K562 (cell line): ENCODE data around the gene CALML3. TPM values are rescaled to one million over a fixed set of nuclear protein-coding genes. Genes with fewer than 3 reads are reported as not detected.

Experiments
- ARID3A ChIP-seq: IDR thresholded peaks from 2 replicates; pipeline ENCODE4 v1.6.1; 2012; ENCODE audit warnings: low read depth, low read length, improper control_type of control experiment, borderline replicate concordance
- ASH1L ChIP-seq: fragments of 450-650 bp; IDR thresholded peaks from 2 replicates; pipeline ENCODE4 v1.6.1; 2018; ENCODE audit warnings: borderline replicate concordance, mild to moderate bottlenecking, low read depth; ENCODE audit not compliant: partially characterized antibody
- ATF1 ChIP-seq, 2 experiments: fragments of 450-650 bp in 1 of 2; IDR thresholded peaks; 2 replicates each; pipeline ENCODE4 v1.6.1; 2016; ENCODE audit warnings: missing compliant biosample characterization in 1 of 2, missing genetic modification characterization in 1 of 2
- BCOR ChIP-seq: fragments of 450-650 bp; IDR thresholded peaks from 2 replicates; pipeline ENCODE4 v1.6.1; 2016
- CC2D1A ChIP-seq: fragments of 450-650 bp; IDR thresholded peaks from 2 replicates; pipeline ENCODE4 v1.6.1; 2017; ENCODE audit warnings: mild to moderate bottlenecking
- CCAR2 ChIP-seq: fragments of 200-400 bp; formaldehyde crosslinking; IDR thresholded peaks from 2 replicates; pipeline ENCODE4 v1.6.1; 2017; ENCODE audit warnings: mild to moderate bottlenecking, low read depth, low read length
- CGGBP1 ChIP-seq: fragments of 250-450 bp; sonication (Bioruptor Pico); IDR thresholded peaks from 2 replicates; pipeline ENCODE4 v1.9.0; 2021; ENCODE audit warnings: mild to moderate bottlenecking
- CHCHD3 ChIP-seq: fragments of 250-450 bp; sonication (Bioruptor Pico); IDR thresholded peaks from 2 replicates; pipeline ENCODE4 v2.1.2; 2022; ENCODE audit warnings: mild to moderate bottlenecking
- CSDE1 ChIP-seq, 2 experiments: fragments of 450-650 bp; IDR thresholded peaks; 2 replicates each; pipeline ENCODE4 v1.6.1; 2016; ENCODE audit warnings: mild to moderate bottlenecking in 1 of 2
- DLX4 ChIP-seq: fragments of 250-450 bp; sonication (Bioruptor Pico); IDR thresholded peaks from 2 replicates; pipeline ENCODE4 v1.6.1; 2021; ENCODE audit warnings: mild to moderate bottlenecking
- GTF3C2 ChIP-seq: IDR thresholded peaks from 3 replicates; pipeline ENCODE4 v1.6.1; 2011; ENCODE audit warnings: borderline replicate concordance, mild to moderate bottlenecking, moderate library complexity; ENCODE audit not compliant: insufficient read length; ENCODE audit errors: extremely low read depth
- HIVEP1 ChIP-seq: fragments of 250-450 bp; sonication (Bioruptor Pico); IDR thresholded peaks from 2 replicates; pipeline ENCODE4 v1.4.0; 2020; ENCODE audit warnings: mild to moderate bottlenecking
- MAX ChIP-seq: sonication (generic); formaldehyde crosslinking; IDR thresholded peaks from 2 replicates; pipeline ENCODE4 v1.9.0; 2022; ENCODE audit warnings: mild to moderate bottlenecking, missing genetic modification reagents
- MEF2A ChIP-seq: IDR thresholded peaks from 2 replicates; pipeline ENCODE4 v1.6.1; 2011; ENCODE audit warnings: low read depth, mild to moderate bottlenecking, low read length, moderate library complexity; ENCODE audit not compliant: control insufficient read depth
- MTA1 ChIP-seq: fragments of 450-650 bp; IDR thresholded peaks from 2 replicates; pipeline ENCODE4 v1.6.1; 2017; ENCODE audit warnings: borderline replicate concordance
- MYNN ChIP-seq, 2 experiments: sonication (generic); formaldehyde crosslinking in 1 of 2; IDR thresholded peaks; 2 replicates each; pipeline versions ENCODE4 v1.5.0 to v1.6.1; 2016 to 2020; ENCODE audit warnings: antibody characterized with exemption in 1 of 2, missing genetic modification reagents in 1 of 2
- NCOA4 ChIP-seq: fragments of 450-650 bp; IDR thresholded peaks from 2 replicates; pipeline ENCODE4 v1.6.1; 2018; ENCODE audit warnings: mild to moderate bottlenecking; ENCODE audit not compliant: partially characterized antibody
- NCOR1 ChIP-seq: fragments of 450-650 bp; IDR thresholded peaks from 2 replicates; pipeline ENCODE4 v1.6.1; 2016; ENCODE audit warnings: mild to moderate bottlenecking, moderate library complexity
- NFYB ChIP-seq: IDR thresholded peaks from 2 replicates; pipeline ENCODE4 v1.6.1; 2011; ENCODE audit warnings: mild to moderate bottlenecking, moderate library complexity; ENCODE audit not compliant: insufficient read length; ENCODE audit errors: extremely low read depth
- POLR3G ChIP-seq: IDR thresholded peaks from 2 replicates; pipeline ENCODE4 v1.6.1; 2011; ENCODE audit not compliant: insufficient read length, insufficient replicate concordance; ENCODE audit errors: extremely low read depth
- SMARCA5 ChIP-seq: fragments of 450-650 bp; IDR thresholded peaks from 2 replicates; pipeline ENCODE4 v1.6.1; 2016
- TCF7 ChIP-seq: sonication (generic); IDR thresholded peaks from 2 replicates; pipeline ENCODE4 v1.6.1; 2016; ENCODE audit warnings: antibody characterized with exemption, borderline replicate concordance
- ZBED1 ChIP-seq: IDR thresholded peaks from 2 replicates; pipeline ENCODE4 v1.6.1; 2014
- ZNF12 ChIP-seq: sonication (generic); formaldehyde crosslinking; IDR thresholded peaks from 2 replicates; pipeline ENCODE4 v1.4.0; 2020; ENCODE audit warnings: mild to moderate bottlenecking, missing genetic modification reagents
- ZNF121 ChIP-seq: sonication (generic); formaldehyde crosslinking; conservative IDR thresholded peaks from 2 replicates; pipeline ENCODE4 v1.8.0; 2022; ENCODE audit warnings: missing genetic modification reagents
- ZNF717 ChIP-seq: fragments of 250-450 bp; sonication (Bioruptor Pico); IDR thresholded peaks from 2 replicates; pipeline ENCODE4 v1.5.0; 2021
- polyA plus RNA-seq, 8 experiments: library from polyadenylated mRNA; depleted of rRNA in 4 of 8; stranded (reverse) in 5 of 8; unstranded in 3 of 8; fragments of >200 nt; fragmentation: Nextera tagmentation in 2 of 8; fragmentation: Illumina TruSeq in 1 of 8; extraction: Ambion mirVana in 2 of 8; extraction: Trizol in 1 of 8; gene quantifications; 2 replicates each; pipeline versions ENCODE4 v1.2.1 to v1.2.3, GENCODE V29; 2011 to 2014; ENCODE audit warnings: inconsistent platforms in 1 of 8, missing spikeins in 1 of 8
- total RNA-seq, 7 experiments: library from RNA; depleted of rRNA in 6 of 7; stranded (reverse); fragments of >200 nt in 6 of 7; fragmentation: Illumina TruSeq in 2 of 7; extraction: Trizol in 2 of 7; gene quantifications; 2 replicates each; pipeline versions ENCODE4 v1.2.1 to v1.2.3, GENCODE V29; 2011 to 2021; ENCODE audit warnings: low replicate concordance in 1 of 7

CALML3 gene
- total and polyA plus RNA-seq, 9 of the 15 experiments (the other 6 are each of a cell fraction or from before 2014, with no cell fraction given), result not detected

GRCh38 chr10:5477948-5478693 lies 46.6 kb upstream of the CALML3 start (continued):
- TF ChIP-seq CCAR2, result no peak
- TF ChIP-seq GTF3C2, result no peak
- no peak for TF ChIP-seq ARID3A
- TF ChIP-seq ZNF12 (CRISPR knock-in tag), result no peak
- no peak for TF ChIP-seq CC2D1A
- no peak for TF ChIP-seq ZNF717 (CRISPR knock-in tag)
- TF ChIP-seq MAX (CRISPR knock-in tag), result no peak
- no peak for TF ChIP-seq HIVEP1 (CRISPR knock-in tag)
- no peak for TF ChIP-seq ASH1L
- no peak for TF ChIP-seq BCOR
- no peak for TF ChIP-seq NFYB
- no peak for TF ChIP-seq MTA1
- no peak for TF ChIP-seq NCOA4
- TF ChIP-seq ATF1 (CRISPR knock-in tag; IDR thresholded peaks at IDR 0.05), result no peak
- TF ChIP-seq ATF1 (tag; IDR thresholded peaks at IDR 0.05), result no peak
- no peak for TF ChIP-seq MYNN (IDR thresholded peaks at IDR 0.05)
- TF ChIP-seq MYNN (CRISPR knock-in tag; IDR thresholded peaks at IDR 0.05), result no peak
- no peak for TF ChIP-seq POLR3G
- no peak for TF ChIP-seq CHCHD3 (CRISPR knock-in tag)
- TF ChIP-seq MEF2A, result no peak
- TF ChIP-seq NCOR1, result peak; percentile 78
- no peak for TF ChIP-seq SMARCA5
- no peak for TF ChIP-seq TCF7
- TF ChIP-seq CGGBP1 (CRISPR knock-in tag), result no peak
- TF ChIP-seq DLX4 (CRISPR knock-in tag), result no peak
- no peak; the same call in 1 of the 2 replicates for TF ChIP-seq ZBED1
- TF ChIP-seq ZNF121 (CRISPR knock-in tag), result no peak
- no peak for TF ChIP-seq CSDE1 (IDR thresholded peaks at IDR 0.05)
